B cell (primary cell): ENCODE measurements around the gene G3BP1.
A peak's percentile ranks its signal among the peaks of the same experiment; 100 is the strongest.

Source experiments
- CTCF ChIP-seq: fragments of 200-600 bp; IDR thresholded peaks from one replicate; pipeline ENCODE4 v1.8.0; 2022; ENCODE audit warnings: antibody characterized with exemption, mild to moderate bottlenecking
- EZH2 ChIP-seq: IDR thresholded peaks from 2 replicates; pipeline ENCODE4 v1.6.1; 2012; ENCODE audit warnings: borderline replicate concordance, low read depth, mild to moderate bottlenecking, moderate library complexity, low read length; ENCODE audit not compliant: insufficient read depth, poor library complexity, severe bottlenecking

GRCh38 chr5:151825445-151825844, 53.7 kb downstream of the G3BP1 start:
- no peak for TF ChIP-seq EZH2
- TF ChIP-seq CTCF, result peak; percentile 83
